OCI-LY1 (cell line): Measurements from ENCODE around the gene KIF21A.

ENCODE experiments used
- EZH2 ChIP-seq: fragments of 200-600 bp; sonication (generic), shearing (Covaris generic); IDR thresholded peaks from 2 replicates; pipeline ENCODE4 v1.8.0; 2017; ENCODE audit warnings: borderline replicate concordance, mixed run types, mild to moderate bottlenecking, antibody characterized with exemption, low read length, moderate library complexity, mixed read lengths
- TF ChIP-seq, protein P1 (sequence below): fragments of 200-600 bp; sonication (generic), shearing (Covaris generic); IDR thresholded peaks from 2 replicates; pipeline ENCODE4 v1.5.1; 2017; ENCODE audit warnings: mild to moderate bottlenecking, antibody characterized with exemption, low read length, moderate library complexity, mixed read lengths

DNA sequence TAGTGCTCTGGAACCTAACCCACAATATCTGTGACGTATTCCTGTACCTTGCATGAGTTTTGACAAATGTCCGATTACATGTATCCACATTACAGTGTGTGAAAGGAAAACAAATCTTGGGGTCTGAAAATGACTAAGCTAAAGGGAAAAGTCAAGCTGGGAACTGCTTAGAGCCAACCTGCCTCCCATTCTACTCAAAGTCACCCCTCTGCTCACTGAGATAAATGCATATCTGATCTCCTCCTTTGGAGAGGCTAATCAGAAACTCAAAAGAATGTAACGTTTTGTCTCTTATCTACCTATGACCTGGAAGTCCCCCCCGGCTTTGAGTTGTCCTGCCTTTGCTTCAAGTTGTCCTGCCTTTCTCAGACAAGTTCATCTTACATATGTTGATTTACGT lies 34.0 kb upstream of the KIF21A start:
- TF ChIP-seq, protein P1, sequence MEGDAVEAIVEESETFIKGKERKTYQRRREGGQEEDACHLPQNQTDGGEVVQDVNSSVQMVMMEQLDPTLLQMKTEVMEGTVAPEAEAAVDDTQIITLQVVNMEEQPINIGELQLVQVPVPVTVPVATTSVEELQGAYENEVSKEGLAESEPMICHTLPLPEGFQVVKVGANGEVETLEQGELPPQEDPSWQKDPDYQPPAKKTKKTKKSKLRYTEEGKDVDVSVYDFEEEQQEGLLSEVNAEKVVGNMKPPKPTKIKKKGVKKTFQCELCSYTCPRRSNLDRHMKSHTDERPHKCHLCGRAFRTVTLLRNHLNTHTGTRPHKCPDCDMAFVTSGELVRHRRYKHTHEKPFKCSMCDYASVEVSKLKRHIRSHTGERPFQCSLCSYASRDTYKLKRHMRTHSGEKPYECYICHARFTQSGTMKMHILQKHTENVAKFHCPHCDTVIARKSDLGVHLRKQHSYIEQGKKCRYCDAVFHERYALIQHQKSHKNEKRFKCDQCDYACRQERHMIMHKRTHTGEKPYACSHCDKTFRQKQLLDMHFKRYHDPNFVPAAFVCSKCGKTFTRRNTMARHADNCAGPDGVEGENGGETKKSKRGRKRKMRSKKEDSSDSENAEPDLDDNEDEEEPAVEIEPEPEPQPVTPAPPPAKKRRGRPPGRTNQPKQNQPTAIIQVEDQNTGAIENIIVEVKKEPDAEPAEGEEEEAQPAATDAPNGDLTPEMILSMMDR = no peak
- no peak for TF ChIP-seq EZH2
